HG02763 (cell line): ENCODE measurements around the gene ZNF532.

Experiments
- ATAC-seq: cut with Tn5 transposase; IDR thresholded peaks from one replicate; pipeline ENCODE4 v1.9.1; 2021; ENCODE audit warnings: mild to moderate bottlenecking, moderate library complexity; ENCODE audit not compliant: unreplicated experiment

The ZNF532 gene

DNA sequence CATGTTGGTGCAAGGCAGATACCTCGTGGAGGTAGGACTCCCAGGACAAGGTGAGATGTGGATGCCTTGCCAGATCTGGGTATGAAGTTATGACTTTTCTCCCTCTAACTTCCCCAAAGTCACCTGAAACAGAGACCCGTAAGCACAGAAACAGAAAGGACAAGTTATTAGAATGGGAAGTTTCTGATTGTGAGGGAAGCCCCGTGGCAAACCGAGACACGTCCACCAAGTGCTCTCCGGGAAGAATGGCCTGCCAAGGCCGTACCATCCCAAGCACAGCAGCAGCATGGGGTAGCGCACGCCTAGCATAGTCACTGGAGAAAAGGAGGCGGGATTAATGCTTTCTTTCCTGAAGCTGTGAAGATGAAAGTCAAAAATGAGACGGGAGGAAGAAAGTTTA lies 110.6 kb downstream of the ZNF532 start:
- ATAC-seq, result no peak

- no peak for ATAC-seq
Measured at GRCh38 chr18:58975781-58976180, 111.1 kb downstream of the ZNF532 start.

- ATAC-seq, result no peak
Measured at GRCh38 chr18:58977223-58977622, 112.5 kb downstream of the ZNF532 start.

- no peak for ATAC-seq
Measured at GRCh38 chr18:58977801-58978200, 113.1 kb downstream of the ZNF532 start.

- no peak for ATAC-seq
Measured at GRCh38 chr18:58978916-58979315, 114.2 kb downstream of the ZNF532 start.

- no peak for ATAC-seq
Measured at GRCh38 chr18:58979615-58980014, 114.9 kb downstream of the ZNF532 start.

GRCh38 chr18:58980991-58981390 lies 116.3 kb downstream of the ZNF532 start:
- no peak for ATAC-seq

- ATAC-seq, result no peak
Measured at GRCh38 chr18:58983260-58984155, 118.8 kb downstream of the ZNF532 start.

- no peak for ATAC-seq
Measured at GRCh38 chr18:58988600-58988999, 123.9 kb downstream of the ZNF532 start.

- ATAC-seq, result no peak
Measured at GRCh38 chr18:58989184-58989759, 124.6 kb downstream of the ZNF532 start.

- no peak for ATAC-seq
Measured at GRCh38 chr18:58990720-58991119, 126.0 kb downstream of the ZNF532 start.

GRCh38 chr18:58991167-58991798 lies 126.6 kb downstream of the ZNF532 start:
- ATAC-seq, result peak; percentile 79

- ATAC-seq, result no peak
Measured at GRCh38 chr18:58992301-58993231, 127.9 kb downstream of the ZNF532 start.

- ATAC-seq, result no peak
Measured at GRCh38 chr18:58993260-58993659, 128.6 kb downstream of the ZNF532 start.

- ATAC-seq, result no peak
Measured at GRCh38 chr18:58995663-58996062, 131.0 kb downstream of the ZNF532 start.

GRCh38 chr18:58996131-58996641 lies 131.5 kb downstream of the ZNF532 start:
- no peak for ATAC-seq

- ATAC-seq, result no peak
Measured at GRCh38 chr18:58996696-58997095, 132.0 kb downstream of the ZNF532 start.

- no peak for ATAC-seq
Measured at GRCh38 chr18:58997811-58998337, 133.2 kb downstream of the ZNF532 start.

DNA sequence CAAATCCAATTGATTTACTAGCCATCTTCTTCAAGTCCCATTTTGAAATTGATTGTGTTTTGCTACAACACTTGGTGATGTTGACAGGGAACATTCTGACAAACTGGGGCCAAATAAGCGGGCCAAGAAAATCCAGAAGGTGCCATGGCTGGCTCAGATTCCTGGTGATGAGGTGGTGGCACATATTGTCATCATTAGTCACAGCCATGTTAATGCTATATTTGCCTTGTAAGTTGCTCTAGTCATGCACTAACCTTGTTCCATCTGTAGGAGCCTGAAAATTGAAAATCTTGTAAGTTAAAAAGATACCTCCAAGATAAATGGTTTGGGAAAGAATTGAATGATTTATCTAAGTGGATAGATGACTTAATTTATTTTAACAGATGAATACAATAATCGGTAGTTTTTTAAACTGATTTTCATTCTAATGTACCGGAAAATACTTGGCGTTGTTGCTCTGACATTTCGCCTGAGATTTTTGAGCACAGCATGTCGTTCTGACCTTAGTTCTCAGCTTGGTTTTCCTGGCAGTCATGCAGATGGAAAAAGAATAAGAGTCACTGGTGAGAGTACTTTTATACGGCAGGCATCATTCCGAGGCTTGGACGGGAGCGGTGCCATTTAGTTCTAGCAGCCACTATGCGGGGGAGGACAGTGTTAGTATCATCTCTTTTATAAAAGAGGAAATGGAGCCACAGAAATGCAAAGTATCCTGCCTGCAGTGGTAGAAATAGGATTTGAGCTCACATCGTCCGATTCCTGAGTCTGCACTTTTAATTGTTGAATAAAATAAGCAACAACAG lies 133.9 kb downstream of the ZNF532 start:
- no peak for ATAC-seq

GRCh38 chr18:59001166-59001565 lies 136.5 kb downstream of the ZNF532 start:
- ATAC-seq, result no peak
